ENCODE data around the gene LCN2. TPM values are rescaled to one million over a fixed set of nuclear protein-coding genes. Genes with fewer than 3 reads are reported as not detected.
A peak's percentile ranks its signal among the peaks of the same experiment; 100 is the strongest.

Gene LCN2
- total and polyA plus RNA-seq, 12 donors, result 0.33 to 48.2 (median 1.2) TPM; not detected in 3

DNA sequence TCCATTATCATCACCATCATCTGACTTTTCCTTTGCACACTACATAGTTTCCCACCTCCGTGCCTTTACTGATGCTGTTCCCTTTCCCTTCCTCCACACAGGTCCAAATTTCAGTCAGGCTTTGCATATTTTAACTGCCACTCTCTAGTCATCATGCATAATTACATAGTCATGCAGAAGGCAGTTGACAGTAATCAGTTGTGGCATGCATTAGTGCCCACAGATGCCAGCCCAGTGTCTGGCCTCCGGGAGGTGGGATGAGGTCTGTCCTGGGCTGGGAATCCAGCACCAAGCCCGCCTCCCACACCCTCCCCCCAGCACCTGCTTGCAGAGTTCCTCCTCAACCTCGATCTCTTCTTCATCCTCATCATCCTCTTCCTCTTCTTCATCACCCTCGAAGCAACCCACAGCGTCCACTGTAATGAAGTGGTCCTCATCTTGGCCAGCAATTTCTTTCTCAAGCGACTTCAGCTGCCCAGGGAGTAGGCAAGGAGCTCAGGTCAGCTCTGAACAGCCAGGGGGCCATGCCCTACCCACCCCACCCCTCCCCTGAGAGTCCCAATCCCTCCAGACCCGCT is 19.6 kb downstream of the LCN2 start:
- WGBS, 4 donors, result 91 to 93% (median 92%) methylated on average over 7 to 8 of the region's 8 CpGs
- Histone ChIP-seq H3K4me1 (replicated peaks in 1 of 2) (peaks cover 10 to 11% of the 10 kb centered on the region in 2 donors), H3K9me3 (replicated peaks in 1 of 3) (no peaks in the 10 kb centered on the region), H3K36me3 (replicated peaks in 1 of 2) (peaks cover 0 to 57% of the 10 kb centered on the region in 2 donors), H3K4me3 (no peak overlapping the region), H3K27ac (no peak overlapping the region), H3K27me3 (no peaks in the 10 kb centered on the region)
- intact Hi-C loops (cut with DNase I), result no loop called here
- TF ChIP-seq POLR2A (IDR thresholded peaks at IDR 0.05), result no peak
- TF ChIP-seq, protein P1, sequence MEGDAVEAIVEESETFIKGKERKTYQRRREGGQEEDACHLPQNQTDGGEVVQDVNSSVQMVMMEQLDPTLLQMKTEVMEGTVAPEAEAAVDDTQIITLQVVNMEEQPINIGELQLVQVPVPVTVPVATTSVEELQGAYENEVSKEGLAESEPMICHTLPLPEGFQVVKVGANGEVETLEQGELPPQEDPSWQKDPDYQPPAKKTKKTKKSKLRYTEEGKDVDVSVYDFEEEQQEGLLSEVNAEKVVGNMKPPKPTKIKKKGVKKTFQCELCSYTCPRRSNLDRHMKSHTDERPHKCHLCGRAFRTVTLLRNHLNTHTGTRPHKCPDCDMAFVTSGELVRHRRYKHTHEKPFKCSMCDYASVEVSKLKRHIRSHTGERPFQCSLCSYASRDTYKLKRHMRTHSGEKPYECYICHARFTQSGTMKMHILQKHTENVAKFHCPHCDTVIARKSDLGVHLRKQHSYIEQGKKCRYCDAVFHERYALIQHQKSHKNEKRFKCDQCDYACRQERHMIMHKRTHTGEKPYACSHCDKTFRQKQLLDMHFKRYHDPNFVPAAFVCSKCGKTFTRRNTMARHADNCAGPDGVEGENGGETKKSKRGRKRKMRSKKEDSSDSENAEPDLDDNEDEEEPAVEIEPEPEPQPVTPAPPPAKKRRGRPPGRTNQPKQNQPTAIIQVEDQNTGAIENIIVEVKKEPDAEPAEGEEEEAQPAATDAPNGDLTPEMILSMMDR (IDR thresholded peaks at IDR 0.05), result no peak
- DNase-seq, result no peak

DNA sequence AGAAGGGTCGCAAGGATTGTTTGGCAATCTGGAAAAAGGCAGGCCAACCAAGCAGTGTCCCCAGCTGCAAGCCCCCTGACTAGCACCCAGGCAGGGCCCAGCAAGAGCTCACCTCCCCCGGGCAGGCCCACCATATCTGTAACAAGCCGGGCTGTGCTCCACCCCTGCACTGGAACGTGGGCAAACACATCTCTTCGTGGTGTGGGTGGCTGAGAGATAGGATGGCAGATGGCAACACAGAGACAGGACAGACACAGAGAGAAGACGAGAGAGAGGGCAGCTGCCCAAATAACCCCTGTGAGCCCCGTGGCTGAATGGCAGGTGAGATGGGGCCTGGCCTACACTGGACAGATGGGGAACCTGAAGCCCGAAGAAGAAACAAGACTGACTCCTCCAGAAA is 20.2 kb downstream of the LCN2 start:
- TF ChIP-seq POLR2A (IDR thresholded peaks at IDR 0.05), result no peak
- TF ChIP-seq, protein P1 (IDR thresholded peaks at IDR 0.05), result no peak

DNA sequence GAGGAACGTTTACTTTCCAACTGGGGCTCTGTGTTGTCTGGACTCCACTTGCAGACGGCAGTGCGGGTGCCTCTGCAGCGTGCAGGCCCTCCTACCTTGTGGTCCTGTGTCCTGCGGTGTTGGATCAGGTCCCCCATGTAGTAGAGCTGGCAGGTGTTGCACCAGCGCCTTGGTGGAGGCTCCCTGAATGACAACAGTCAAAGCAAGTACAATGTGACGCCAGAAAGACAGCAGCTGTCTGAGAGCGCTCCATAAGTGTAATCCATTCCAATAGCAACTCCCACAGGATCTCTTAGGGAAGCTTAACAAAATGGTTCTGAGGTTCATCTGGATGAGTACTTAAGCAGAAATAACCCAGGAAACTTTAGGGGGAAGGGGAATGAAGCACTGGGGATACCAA is 20.7 kb downstream of the LCN2 start:
- 90 to 97% (median 92%) methylated on average over 2 to 8 of the region's 8 CpGs for WGBS, 4 donors
- Histone ChIP-seq H3K27me3 (no peaks in the 10 kb centered on the region), H3K9me3 (replicated peaks in 1 of 3) (no peaks in the 10 kb centered on the region), H3K4me1 (replicated peaks in 1 of 2) (peaks cover 5 to 6% of the 10 kb centered on the region in 2 donors), H3K36me3 (replicated peaks in 1 of 2) (peaks cover 0 to 58% of the 10 kb centered on the region in 2 donors), H3K4me3 (no peak overlapping the region), H3K27ac (no peak overlapping the region)
- TF ChIP-seq POLR2A (IDR thresholded peaks at IDR 0.05), result no peak
- TF ChIP-seq, protein P1 (IDR thresholded peaks at IDR 0.05), result no peak
- intact Hi-C loops (cut with DNase I), result no loop called here
- no peak for DNase-seq

More for the DNA sequence above, 20.2 kb downstream of the LCN2 start:
- H3K27ac ChIP-seq, result no peak overlapping the region
- no peaks in the 10 kb centered on the region for H3K27me3 ChIP-seq
- peaks cover 5 to 6% of the 10 kb centered on the region in 2 donors for H3K4me1 ChIP-seq (replicated peaks in 1 of 2)
- no peak overlapping the region for H3K4me3 ChIP-seq
- H3K9me3 ChIP-seq (replicated peaks in 1 of 3), result no peaks in the 10 kb centered on the region
- no peak for DNase-seq
- H3K36me3 ChIP-seq (replicated peaks in 1 of 2), result peaks cover 0 to 57% of the 10 kb centered on the region in 2 donors
- intact Hi-C loops (cut with DNase I), result no loop called here
- WGBS, 4 donors, result 85 to 89% (median 86%) methylated on average over 6 to 8 of the region's 8 CpGs

DNA sequence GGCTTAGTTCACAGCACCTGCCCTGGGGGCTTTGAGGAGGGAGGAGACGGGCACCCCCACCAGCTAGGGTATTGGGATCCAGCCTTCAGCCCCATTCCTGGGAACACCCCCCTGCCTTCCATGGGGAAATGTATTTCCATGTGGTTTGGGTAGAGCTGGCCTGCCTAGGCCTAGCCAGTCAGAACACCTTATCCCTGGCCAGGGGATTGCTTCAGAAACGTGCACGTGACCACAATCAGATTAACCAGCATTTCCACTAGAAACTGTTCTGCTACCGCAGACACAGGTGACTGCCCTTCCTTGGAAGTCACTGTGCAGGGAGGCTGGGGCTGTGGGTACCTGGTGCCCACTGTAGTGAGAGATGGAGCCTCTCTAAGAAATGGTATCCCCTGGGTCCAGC is 24.8 kb downstream of the LCN2 start:
- intact Hi-C loops (cut with DNase I), result no loop called here
- H3K4me1 ChIP-seq (replicated peaks in 1 of 2), result peaks cover 24 to 33% of the 10 kb centered on the region in 2 donors
- WGBS, 4 donors, result 65 to 98% (median 88%) methylated on average over 4 of the region's 4 CpGs
- H3K27ac ChIP-seq, result peak overlapping the region; percentile 39 to 92 (median 87)
- peak in 1 of 7 donors; percentile 17 for DNase-seq
- H3K27me3 ChIP-seq, result no peaks in the 10 kb centered on the region
- H3K36me3 ChIP-seq (replicated peaks in 1 of 2), result peaks cover 0 to 62% of the 10 kb centered on the region in 2 donors
- H3K4me3 ChIP-seq, result no peak overlapping the region
- TF ChIP-seq, protein P1 (IDR thresholded peaks at IDR 0.05), result no peak
- H3K9me3 ChIP-seq (replicated peaks in 1 of 3), result no peaks in the 10 kb centered on the region

All from adrenal gland (tissue), 12 donors.